Measurements from ENCODE around the gene CLMP.

The CLMP gene

DNA sequence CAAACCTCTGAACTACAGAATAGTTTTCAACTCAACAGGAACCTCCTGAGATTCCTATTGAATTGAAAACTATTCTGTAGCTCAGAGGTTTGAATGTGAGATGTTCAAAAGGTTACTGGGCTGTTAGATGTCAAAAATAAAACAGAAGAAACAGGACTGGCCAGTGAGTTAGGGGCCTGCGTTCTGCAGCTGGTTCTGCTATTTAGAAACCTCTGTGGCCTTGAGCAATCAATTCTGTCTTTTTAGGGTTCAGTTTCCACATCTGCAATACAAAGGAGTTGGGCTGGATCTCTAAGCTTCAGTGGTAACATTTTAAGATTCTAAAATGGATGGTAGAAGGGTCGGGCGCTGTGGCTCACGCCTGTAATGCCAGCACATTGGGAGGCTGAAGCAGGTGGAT lies 55.8 kb downstream of the CLMP start:
- Histone ChIP-seq H3K27ac (ENCODE audit: low read depth, low read length) (no peak overlapping the region), H3K27me3 (ENCODE audit: control insufficient read depth, low read length) (no peaks in the 10 kb centered on the region), H3K4me1 (ENCODE audit: control insufficient read depth, low read length) (no peaks in the 10 kb centered on the region), H3K4me2 (ENCODE audit: low read length) (no peak overlapping the region), H3K4me3 (ENCODE audit: low read length) (no peak overlapping the region), H3K79me2 (ENCODE audit: control insufficient read depth, low read length) (no peaks in the 10 kb centered on the region), H3K9me2 (replicated peaks; ENCODE audit: control insufficient read depth, low read length) (no peaks in the 10 kb centered on the region), H3K36me3 (ENCODE audit: control insufficient read depth, low read length) (no peaks in the 10 kb centered on the region), H3K9me3 (ENCODE audit: control insufficient read depth, insufficient read depth, low read length) (no peaks in the 10 kb centered on the region), H4K20me1 (ENCODE audit: control insufficient read depth, insufficient read depth, low read depth, low read length) (no peaks in the 10 kb centered on the region), H3F3A (ENCODE audit: control insufficient read depth, insufficient read depth) (no peaks in the 10 kb centered on the region)
- TF ChIP-seq, protein P1, sequence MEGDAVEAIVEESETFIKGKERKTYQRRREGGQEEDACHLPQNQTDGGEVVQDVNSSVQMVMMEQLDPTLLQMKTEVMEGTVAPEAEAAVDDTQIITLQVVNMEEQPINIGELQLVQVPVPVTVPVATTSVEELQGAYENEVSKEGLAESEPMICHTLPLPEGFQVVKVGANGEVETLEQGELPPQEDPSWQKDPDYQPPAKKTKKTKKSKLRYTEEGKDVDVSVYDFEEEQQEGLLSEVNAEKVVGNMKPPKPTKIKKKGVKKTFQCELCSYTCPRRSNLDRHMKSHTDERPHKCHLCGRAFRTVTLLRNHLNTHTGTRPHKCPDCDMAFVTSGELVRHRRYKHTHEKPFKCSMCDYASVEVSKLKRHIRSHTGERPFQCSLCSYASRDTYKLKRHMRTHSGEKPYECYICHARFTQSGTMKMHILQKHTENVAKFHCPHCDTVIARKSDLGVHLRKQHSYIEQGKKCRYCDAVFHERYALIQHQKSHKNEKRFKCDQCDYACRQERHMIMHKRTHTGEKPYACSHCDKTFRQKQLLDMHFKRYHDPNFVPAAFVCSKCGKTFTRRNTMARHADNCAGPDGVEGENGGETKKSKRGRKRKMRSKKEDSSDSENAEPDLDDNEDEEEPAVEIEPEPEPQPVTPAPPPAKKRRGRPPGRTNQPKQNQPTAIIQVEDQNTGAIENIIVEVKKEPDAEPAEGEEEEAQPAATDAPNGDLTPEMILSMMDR (IDR thresholded peaks at IDR 0.05; ENCODE audit: low read depth, low read length, poor library complexity, severe bottlenecking), result no peak
- no peak for TF ChIP-seq EZH2phosphoT487 (IDR thresholded peaks at IDR 0.05; ENCODE audit: borderline replicate concordance, low read length)

- TF ChIP-seq, protein P1 (IDR thresholded peaks at IDR 0.05; ENCODE audit: low read depth, low read length, poor library complexity, severe bottlenecking), result no peak
- TF ChIP-seq EZH2phosphoT487 (IDR thresholded peaks at IDR 0.05; ENCODE audit: borderline replicate concordance, low read length), result no peak
- no peaks in the 10 kb centered on the region for H4K20me1 ChIP-seq (ENCODE audit: control insufficient read depth, insufficient read depth, low read depth, low read length)
- H3K79me2 ChIP-seq (ENCODE audit: control insufficient read depth, low read length), result no peaks in the 10 kb centered on the region
- no peaks in the 10 kb centered on the region for H3K9me2 ChIP-seq (replicated peaks; ENCODE audit: control insufficient read depth, low read length)
- H3K27me3 ChIP-seq (ENCODE audit: control insufficient read depth, low read length), result no peaks in the 10 kb centered on the region
- H3K36me3 ChIP-seq (ENCODE audit: control insufficient read depth, low read length), result no peaks in the 10 kb centered on the region
- no peaks in the 10 kb centered on the region for H3F3A ChIP-seq (ENCODE audit: control insufficient read depth, insufficient read depth)
- no peak overlapping the region for H3K27ac ChIP-seq (ENCODE audit: low read depth, low read length)
- H3K4me1 ChIP-seq (ENCODE audit: control insufficient read depth, low read length), result no peaks in the 10 kb centered on the region
- no peak overlapping the region for H3K4me2 ChIP-seq (ENCODE audit: low read length)
- H3K9me3 ChIP-seq (ENCODE audit: control insufficient read depth, insufficient read depth, low read length), result no peaks in the 10 kb centered on the region
- no peak overlapping the region for H3K4me3 ChIP-seq (ENCODE audit: low read length)
Observed at GRCh38 chr11:123137431-123138224, 57.4 kb downstream of the CLMP start.

GRCh38 chr11:123135863-123136446 lies 59.1 kb downstream of the CLMP start:
- Histone ChIP-seq H3K36me3 (ENCODE audit: control insufficient read depth, low read length) (no peaks in the 10 kb centered on the region), H4K20me1 (ENCODE audit: control insufficient read depth, insufficient read depth, low read depth, low read length) (no peaks in the 10 kb centered on the region), H3F3A (ENCODE audit: control insufficient read depth, insufficient read depth) (no peaks in the 10 kb centered on the region), H3K4me3 (ENCODE audit: low read length) (no peak overlapping the region), H3K4me1 (ENCODE audit: control insufficient read depth, low read length) (no peaks in the 10 kb centered on the region), H3K79me2 (ENCODE audit: control insufficient read depth, low read length) (no peaks in the 10 kb centered on the region), H3K27ac (ENCODE audit: low read depth, low read length) (no peak overlapping the region), H3K4me2 (ENCODE audit: low read length) (no peak overlapping the region), H3K27me3 (ENCODE audit: control insufficient read depth, low read length) (no peaks in the 10 kb centered on the region), H3K9me3 (ENCODE audit: control insufficient read depth, insufficient read depth, low read length) (no peaks in the 10 kb centered on the region), H3K9me2 (replicated peaks; ENCODE audit: control insufficient read depth, low read length) (no peaks in the 10 kb centered on the region)
- TF ChIP-seq EZH2phosphoT487 (IDR thresholded peaks at IDR 0.05; ENCODE audit: borderline replicate concordance, low read length), result no peak
- TF ChIP-seq, protein P1 (IDR thresholded peaks at IDR 0.05; ENCODE audit: low read depth, low read length, poor library complexity, severe bottlenecking), result no peak
